ENCODE data around the gene ACVRL1.

DNA sequence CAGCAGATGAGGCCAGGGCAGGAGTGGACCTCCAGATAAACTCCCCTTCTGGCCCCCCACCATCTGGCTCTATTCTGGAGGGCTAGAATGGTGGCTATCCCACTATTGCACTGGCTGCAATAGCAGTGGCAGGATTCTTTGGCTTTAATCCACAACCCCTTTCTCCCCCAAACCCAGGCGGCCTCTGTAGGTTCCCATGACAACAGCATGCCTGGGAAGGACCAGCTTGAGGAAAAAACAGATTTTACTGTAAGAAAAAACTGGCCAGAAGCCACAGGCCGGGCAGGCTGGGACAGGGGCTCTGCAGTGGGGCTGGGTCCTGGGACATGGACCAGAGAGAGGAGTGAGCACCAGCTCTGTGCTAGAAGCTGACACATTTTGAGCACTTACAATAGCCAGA lies 30.6 kb downstream of the ACVRL1 start:
- TF ChIP-seq POLR2A (IDR thresholded peaks at IDR 0.05; ENCODE audit: low read depth, low read length): no peak
- no peak for TF ChIP-seq POLR2AphosphoS5 (IDR thresholded peaks at IDR 0.05; ENCODE audit: low read depth, low read length)
- TF ChIP-seq TAF1 (IDR thresholded peaks at IDR 0.05; ENCODE audit: borderline replicate concordance, low read depth, low read length): no peak
